ENCODE data around the gene BRMS1L. TPM values are rescaled to one million over a fixed set of nuclear protein-coding genes. Genes with fewer than 3 reads are reported as not detected.

BRMS1L gene
- total and polyA plus RNA-seq, 2 of the 13 experiments (the other 11 are each of a cell fraction or from before 2014, with no cell fraction given): 21.1 to 23.8 TPM

- no peak for TF ChIP-seq ZBTB43 (CRISPR knock-in tag; conservative IDR thresholded peaks at IDR 0.05)
- TF ChIP-seq JUNB (CRISPR knock-in tag; IDR thresholded peaks at IDR 0.05; ENCODE audit: borderline replicate concordance): no peak
- no peak for TF ChIP-seq ZNF576 (CRISPR knock-in tag; IDR thresholded peaks at IDR 0.05)
- TF ChIP-seq ZNF841 (CRISPR knock-in tag; IDR thresholded peaks at IDR 0.05; ENCODE audit: borderline replicate concordance): no peak
- no peak for TF ChIP-seq U2AF1 (optimal IDR thresholded peaks at IDR 0.05; ENCODE audit: low read depth, low read length)
- TF ChIP-seq ZNF724P (CRISPR knock-in tag; IDR thresholded peaks at IDR 0.05; ENCODE audit: borderline replicate concordance): 0 out of 2 replicates have a peak, but pooled peaks have one; percentile 48
- TF ChIP-seq SRY (CRISPR knock-in tag; IDR thresholded peaks at IDR 0.05): no peak
- TF ChIP-seq SIN3B (IDR thresholded peaks at IDR 0.05; ENCODE audit: low read length): 0 out of 2 replicates have a peak, but pooled peaks have one; percentile 18
- TF ChIP-seq ZNF280B (CRISPR knock-in tag; IDR thresholded peaks at IDR 0.05; ENCODE audit: borderline replicate concordance): no peak
- no peak for TF ChIP-seq ZFX (CRISPR knock-in tag; IDR thresholded peaks at IDR 0.05; ENCODE audit: low read depth)
- no peak for TF ChIP-seq ZBTB2 (CRISPR knock-in tag; IDR thresholded peaks at IDR 0.05; ENCODE audit: low read depth)
- no peak for TF ChIP-seq GRHL1 (CRISPR knock-in tag; conservative IDR thresholded peaks at IDR 0.05)
- TF ChIP-seq RFX1 (IDR thresholded peaks at IDR 0.05): no peak
- peak; percentile 34; the same call in 1 of the 2 replicates for TF ChIP-seq TOE1 (CRISPR knock-in tag; IDR thresholded peaks at IDR 0.05)
- TF ChIP-seq SP140L (CRISPR knock-in tag; IDR thresholded peaks at IDR 0.05; ENCODE audit: borderline replicate concordance): 0 out of 2 replicates have a peak, but pooled peaks have one; percentile 88
- TF ChIP-seq PREB (CRISPR knock-in tag; IDR thresholded peaks at IDR 0.05): no peak
- TF ChIP-seq ZNF20 (CRISPR knock-in tag; IDR thresholded peaks at IDR 0.05): no peak
- 0 out of 2 replicates have a peak, but pooled peaks have one; percentile 75 for TF ChIP-seq ZNF878 (CRISPR knock-in tag; IDR thresholded peaks at IDR 0.05)
- peak; percentile 24; the same call in 1 of the 2 replicates for TF ChIP-seq KDM6A (CRISPR knock-in tag; IDR thresholded peaks at IDR 0.05; ENCODE audit: low read depth)
- TF ChIP-seq AHR (CRISPR knock-in tag; IDR thresholded peaks at IDR 0.05): no peak
- TF ChIP-seq ZNF549 (CRISPR knock-in tag; IDR thresholded peaks at IDR 0.05): 0 out of 2 replicates have a peak, but pooled peaks have one; percentile 40
Observed at GRCh38 chr14:35821564-35822411, 4.3 kb upstream of the BRMS1L start (continued).

All from HepG2 (cell line).